A673 (cell line): Measurements from ENCODE around the gene SVBP. TPM values are rescaled to one million over a fixed set of nuclear protein-coding genes. Genes with fewer than 3 reads are reported as not detected.
A peak's percentile ranks its signal among the peaks of the same experiment; 100 is the strongest.

Source experiments
- BruUV-seq: library from RNA; stranded (reverse); fragments of 400-500 nt; replicated peaks from 2 replicates; lab custom pipeline; 2021; lab: Mats Ljungman, UMichigan
- CTCF ChIA-PET: fragments of 300-600 bp; sonication (Branson Sonifier 250); formaldehyde crosslinking; loops from one replicate; lab custom pipeline; 2022; ENCODE audit warnings: antibody characterized with exemption; lab: Charles Lee
- POLR2A ChIA-PET: fragments of 300-600 bp; sonication (Branson Sonifier 250); formaldehyde crosslinking; loops from one replicate; lab custom pipeline; 2022; ENCODE audit warnings: antibody characterized with exemption; ENCODE audit not compliant: low non-redundant PET; lab: Charles Lee
- DNase-seq: peaks from one replicate; pipeline ENCODE4 v3.0.0-alpha.2; 2015; ENCODE audit warnings: low spot score
- H3K27ac ChIP-seq: fragments of 200-600 bp; sonication (generic); 2 replicates; pipeline ENCODE4 v1.5.1; 2016; ENCODE audit warnings: mixed run types, low read depth, mild to moderate bottlenecking, mixed read lengths, antibody characterized with exemption, low read length; ENCODE audit not compliant: poor library complexity, severe bottlenecking
- H3K27me3 ChIP-seq: fragments of 200-600 bp; sonication (generic); replicated peaks from 2 replicates; pipeline ENCODE4 v1.6.1; 2017; ENCODE audit warnings: mixed run types, low read depth, mild to moderate bottlenecking, mixed read lengths, antibody characterized with exemption, low read length; ENCODE audit not compliant: insufficient read depth, poor library complexity
- H3K36me3 ChIP-seq: fragments of 200-600 bp; sonication (generic); 2 replicates; pipeline ENCODE4 v1.6.1; 2016; ENCODE audit warnings: mixed run types, mild to moderate bottlenecking, mixed read lengths, antibody characterized with exemption, low read length; ENCODE audit not compliant: insufficient read depth, poor library complexity, severe bottlenecking
- H3K4me1 ChIP-seq: fragments of 200-600 bp; sonication (generic); 2 replicates; pipeline ENCODE4 v1.6.1; 2017; ENCODE audit warnings: mixed run types, mild to moderate bottlenecking, mixed read lengths, antibody characterized with exemption, low read length; ENCODE audit not compliant: insufficient read depth, poor library complexity, severe bottlenecking
- H3K4me3 ChIP-seq: fragments of 200-600 bp; sonication (generic); 2 replicates; pipeline ENCODE4 v1.5.1; 2016; ENCODE audit warnings: low read depth, mixed run types, mild to moderate bottlenecking, mixed read lengths, low read length; ENCODE audit not compliant: poor library complexity, severe bottlenecking
- H3K9me3 ChIP-seq: fragments of 200-600 bp; sonication (generic); 2 replicates; pipeline ENCODE4 v1.6.1; 2016; ENCODE audit warnings: mixed run types, low read depth, mild to moderate bottlenecking, mixed read lengths, antibody characterized with exemption, low read length; ENCODE audit not compliant: poor library complexity, severe bottlenecking
- CTCF ChIP-seq: fragments of 300-800, 200-600 bp; sonication (generic); conservative IDR thresholded peaks from 2 replicates; pipeline ENCODE4 v1.5.1; 2017; ENCODE audit warnings: low read depth, mild to moderate bottlenecking, antibody characterized with exemption, low read length, moderate library complexity, mixed read lengths
- EZH2 ChIP-seq: fragments of 200-600 bp; sonication (generic); IDR thresholded peaks from 2 replicates; pipeline ENCODE4 v1.6.1; 2017; ENCODE audit warnings: borderline replicate concordance, low read depth, mild to moderate bottlenecking, mixed read lengths, antibody characterized with exemption, low read length; ENCODE audit not compliant: poor library complexity, severe bottlenecking
- intact Hi-C: fragments of 100-400 bp; cut with micrococcal nuclease; formaldehyde crosslinking; loops from one replicate; pipeline ENCODE4 v1.10.0; 2022; ENCODE audit not compliant: unreplicated experiment
- total RNA-seq: library from RNA; stranded (reverse); gene quantifications from 2 replicates; pipeline ENCODE4 v1.2.3, GENCODE V29; 2021

The SVBP gene
- total RNA-seq, 1 experiment from 2014 or later, result 50.8 TPM

GRCh38 chr1:42773420-42773819 lies 43.8 kb downstream of the SVBP start:
- BruUV-seq, result no TSS peak
- POLR2A ChIA-PET, result no interaction called here
- intact Hi-C loops, result loop anchor here (10.0 kb wide), 1 partner anchor 151 kb away; no protein-coding TSS in a partner anchor
- H3K27ac ChIP-seq, result no peak overlapping the region
- peaks cover 2% of the 10 kb centered on the region for H3K4me1 ChIP-seq
- H3K27me3 ChIP-seq, result no peaks in the 10 kb centered on the region
- no peak for DNase-seq
- CTCF ChIA-PET, result no interaction called here
- peaks cover 43% of the 10 kb centered on the region for H3K36me3 ChIP-seq
- TF ChIP-seq EZH2, result no peak
- no peak for TF ChIP-seq CTCF
- no peaks in the 10 kb centered on the region for H3K9me3 ChIP-seq
- no peak overlapping the region for H3K4me3 ChIP-seq

- H3K36me3 ChIP-seq, result peaks cover 11% of the 10 kb centered on the region
- H3K27ac ChIP-seq, result no peak overlapping the region
- H3K27me3 ChIP-seq, result no peaks in the 10 kb centered on the region
- no peaks in the 10 kb centered on the region for H3K9me3 ChIP-seq
- BruUV-seq, result no TSS peak
- DNase-seq, result no peak
- intact Hi-C loops, result loop anchor here (10.0 kb wide), 1 partner anchor 155 kb away; no protein-coding TSS in a partner anchor
- no peak overlapping the region for H3K4me3 ChIP-seq
- peaks cover 12% of the 10 kb centered on the region for H3K4me1 ChIP-seq
- ChIA-PET CTCF (no interaction called here), POLR2A (no interaction called here)
- no peak for TF ChIP-seq CTCF
- TF ChIP-seq EZH2, result no peak
Measured at GRCh38 chr1:42769811-42770210, 47.4 kb downstream of the SVBP start.

- Histone ChIP-seq H3K4me3 (peak overlapping the region; percentile 83), H3K4me1 (peaks cover 17% of the 10 kb centered on the region), H3K27ac (no peak overlapping the region), H3K27me3 (no peaks in the 10 kb centered on the region), H3K9me3 (no peaks in the 10 kb centered on the region), H3K36me3 (peaks cover 3% of the 10 kb centered on the region)
- no peak for DNase-seq
- intact Hi-C loops, result no loop called here
- ChIA-PET POLR2A (no interaction called here), CTCF (no interaction called here)
- BruUV-seq, result TSS peak; percentile 60
- no peak for TF ChIP-seq EZH2
- no peak for TF ChIP-seq CTCF
Measured at GRCh38 chr1:42768172-42768571, 49.0 kb downstream of the SVBP start.
